ENCODE measurements around the gene TNFRSF8. TPM values are rescaled to one million over a fixed set of nuclear protein-coding genes. Genes with fewer than 3 reads are reported as not detected.

The TNFRSF8 gene
- 2.9 and 3.2 TPM in 2 replicates for total RNA-seq (2021)
- long read RNA-seq, transcript TNFRSF8-201 (15 exons, 3,686 nt) = major isoform, 10 of 15 reads
- long read RNA-seq, partial matches to known transcripts = 3 of 15 reads
- long read RNA-seq, other reads (novel, unspliced or antisense) = 2 of 15 reads

- peak within 1 kb of the TSS in 1 of 3 experiments; percentile 44; a peak in 1 of 7 replicates for H3K27ac Mint-ChIP-seq
- H3K9me3 Mint-ChIP-seq = peaks cover 4 to 6% of the 10 kb centered on the region in 2 experiments; a peak in 4 of 5 replicates
- Histone ChIP-seq H3K14ac (ENCODE audit: insufficient read depth, low read length) (peak within 1 kb of the TSS; percentile 78), H3K9ac (ENCODE audit: extremely low read depth, insufficient read length, low read length) (peak within 1 kb of the TSS; percentile 33), H4K8ac (replicated peaks; ENCODE audit: insufficient read length, low read depth, low read length) (no peak within 1 kb of the TSS), H4K20me1 (ENCODE audit: control insufficient read depth, insufficient read depth, insufficient read length) (no peaks in the 10 kb centered on the region), H3K4me1 (ENCODE audit: insufficient read depth, low read length) (peaks cover 8% of the 10 kb centered on the region; the same call in 1 of the 2 replicates), H3K23me2 (ENCODE audit: insufficient read length, low read depth, low read length, poor library complexity, severe bottlenecking) (peaks cover 16% of the 10 kb centered on the region), H3K23ac (ENCODE audit: insufficient read length, low read depth, low read length) (no peak within 1 kb of the TSS), H3K4me2 (ENCODE audit: insufficient read depth, insufficient read length, low read length) (peak within 1 kb of the TSS; percentile 44), H4K91ac (ENCODE audit: insufficient read length, low read depth, low read length) (no peak within 1 kb of the TSS), H2BK120ac (ENCODE audit: low read depth, low read length, poor library complexity, severe bottlenecking) (no peak within 1 kb of the TSS), H3K79me2 (ENCODE audit: insufficient read depth, low read length) (no peaks in the 10 kb centered on the region), H3K9me3 (ENCODE audit: control insufficient read depth, low read depth, low read length) (no peaks in the 10 kb centered on the region), H2BK12ac (ENCODE audit: insufficient read length, low read depth, low read length) (no peak within 1 kb of the TSS), H2AFZ (ENCODE audit: low read length) (no peak within 1 kb of the TSS), H2BK15ac (ENCODE audit: low read depth, low read length) (no peak within 1 kb of the TSS), H3K56ac (ENCODE audit: insufficient read length, low read depth, low read length) (no peak within 1 kb of the TSS), H3T11ph (ENCODE audit: low read length) (no peak within 1 kb of the TSS), H2BK20ac (ENCODE audit: low read depth, low read length, poor library complexity, severe bottlenecking) (no peak within 1 kb of the TSS), H2BK5ac (ENCODE audit: insufficient read length, low read length) (no peak within 1 kb of the TSS), H2AK5ac (ENCODE audit: insufficient read length, low read length) (no peak within 1 kb of the TSS), H3K27ac (ENCODE audit: insufficient read length, low read depth, low read length) (no peak within 1 kb of the TSS), H3K79me1 (ENCODE audit: insufficient read depth, low read depth, low read length, poor library complexity, severe bottlenecking) (no peaks in the 10 kb centered on the region), H3K18ac (ENCODE audit: insufficient read length, low read depth, low read length) (peak within 1 kb of the TSS; percentile 13), H3K4ac (ENCODE audit: low read depth, low read length) (no peak within 1 kb of the TSS), H4K5ac (ENCODE audit: insufficient read length, low read depth, low read length) (no peak within 1 kb of the TSS), H3K27me3 (ENCODE audit: insufficient read depth, low read length) (peaks cover 2% of the 10 kb centered on the region; the same call in 1 of the 2 replicates)
- peaks cover 31 to 49% of the 10 kb centered on the region in 2 experiments for H3K4me1 Mint-ChIP-seq
- peaks cover 58% of the 10 kb centered on the region for H3K27me3 Mint-ChIP-seq (ENCODE audit: low read depth)
- WGBS (ENCODE audit: extremely low coverage, insufficient read length, low lambda C conversion rate) = no CpG with 5 or more reads among the region's 72 CpGs
- DNase-seq = peak; percentile 78
- H3K36me3 Mint-ChIP-seq (ENCODE audit: insufficient read depth in 1 of 3, low read depth in 3 of 3) = no peaks in the 10 kb centered on the region; a peak in 2 of 7 replicates
- TF ChIP-seq CTCF (conservative IDR thresholded peaks at IDR 0.05) = no peak
- H3K4me3 Mint-ChIP-seq = peak within 1 kb of the TSS; percentile 64 to 82
Observed at GRCh38 chr1:12063141-12064072, at the start of gene TNFRSF8. TSS of gene TNFRSF8 (plus strand) at chr1:12063303. CDS start at chr1:12063599, 296 bp downstream.
